ENCODE results near the gene GMIP. TPM values are rescaled to one million over a fixed set of nuclear protein-coding genes. Genes with fewer than 3 reads are reported as not detected.

GMIP gene
- polyA plus RNA-seq, 1 donor, result 5.7 TPM

Other genes with a start within 250 kb of the GMIP start
- 43.1 TPM for gene GATAD2A, start 238.0 kb downstream of the GMIP start, polyA plus RNA-seq (ENCODE audit: insufficient read length)
- 0.91 TPM for gene TSSK6, start 128.1 kb downstream of the GMIP start, polyA plus RNA-seq (ENCODE audit: insufficient read length)
- gene NDUFA13, start 127.4 kb downstream of the GMIP start, polyA plus RNA-seq (ENCODE audit: insufficient read length), result 225 TPM
- gene YJEFN3, start 114.7 kb downstream of the GMIP start, polyA plus RNA-seq (ENCODE audit: insufficient read length), result 11.6 TPM
- gene CILP2, start 105.4 kb downstream of the GMIP start, polyA plus RNA-seq (ENCODE audit: insufficient read length), result 0.17 TPM
- gene PBX4, start 25.0 kb downstream of the GMIP start, polyA plus RNA-seq (ENCODE audit: insufficient read length), result 6.1 TPM
- gene LPAR2, start 15.4 kb downstream of the GMIP start, polyA plus RNA-seq (ENCODE audit: insufficient read length), result 26.1 TPM
- gene ATP13A1, start 20.0 kb upstream of the GMIP start, polyA plus RNA-seq (ENCODE audit: insufficient read length), result 54.5 TPM
- gene ZNF101, start 25.2 kb upstream of the GMIP start, polyA plus RNA-seq (ENCODE audit: insufficient read length), result 19.7 TPM
- gene ZNF14, start 89.5 kb upstream of the GMIP start, polyA plus RNA-seq (ENCODE audit: insufficient read length), result 15.4 TPM
- 41.9 TPM for gene ZNF506, start 178.1 kb upstream of the GMIP start, polyA plus RNA-seq (ENCODE audit: insufficient read length)
- gene ZNF253, start 222.2 kb upstream of the GMIP start, polyA plus RNA-seq (ENCODE audit: insufficient read length), result 37.6 TPM

All from left kidney (tissue), 1 donor.